Left kidney (tissue), 2 donors: ENCODE data around the gene C17orf67. TPM values are rescaled to one million over a fixed set of nuclear protein-coding genes. Genes with fewer than 3 reads are reported as not detected.

Source experiments
- DNase-seq: peaks from one replicate; pipeline ENCODE4 v3.0.0-alpha.2; 2013
- polyA plus RNA-seq: library from polyadenylated mRNA; unstranded; fragments of 120-200 nt; gene quantifications from one replicate; pipeline ENCODE4 v1.2.1, GENCODE V29; 2013; ENCODE audit not compliant: insufficient read length

C17orf67 gene
- polyA plus RNA-seq, 1 donor, result 1.6 TPM

- DNase-seq, result no peak
Observed at GRCh38 chr17:56808503-56808902, 25.2 kb downstream of the C17orf67 start.

GRCh38 chr17:56807723-56808122 lies 26.0 kb downstream of the C17orf67 start:
- no peak for DNase-seq

- DNase-seq, result no peak
Observed at GRCh38 chr17:56806949-56807348, 26.8 kb downstream of the C17orf67 start.

- DNase-seq, result no peak
Observed at GRCh38 chr17:56804454-56804853, 29.3 kb downstream of the C17orf67 start.

GRCh38 chr17:56803071-56803470 lies 30.6 kb downstream of the C17orf67 start:
- no peak for DNase-seq

- DNase-seq, result no peak
Observed at GRCh38 chr17:56801459-56802178, 32.1 kb downstream of the C17orf67 start.

GRCh38 chr17:56798916-56799315 lies 34.8 kb downstream of the C17orf67 start:
- peak; percentile 44 for DNase-seq

- DNase-seq, result no peak
Observed at GRCh38 chr17:56796536-56796935, 37.2 kb downstream of the C17orf67 start.

GRCh38 chr17:56795221-56795865 lies 38.4 kb downstream of the C17orf67 start:
- DNase-seq, result no peak

- DNase-seq, result no peak
Observed at GRCh38 chr17:56793957-56794356, 39.8 kb downstream of the C17orf67 start.

- DNase-seq, result no peak
Observed at GRCh38 chr17:56793531-56793930, 40.2 kb downstream of the C17orf67 start.

GRCh38 chr17:56792267-56792666 lies 41.5 kb downstream of the C17orf67 start:
- no peak for DNase-seq

GRCh38 chr17:56786989-56787482 lies 46.7 kb downstream of the C17orf67 start:
- DNase-seq, result no peak

GRCh38 chr17:56785997-56786680 lies 47.6 kb downstream of the C17orf67 start:
- DNase-seq, result no peak

- no peak for DNase-seq
Observed at GRCh38 chr17:56785405-56785804, 48.3 kb downstream of the C17orf67 start.

GRCh38 chr17:56782338-56782737 lies 51.4 kb downstream of the C17orf67 start:
- no peak for DNase-seq

GRCh38 chr17:56781906-56782305 lies 51.8 kb downstream of the C17orf67 start:
- no peak for DNase-seq

GRCh38 chr17:56779898-56780777 lies 53.6 kb downstream of the C17orf67 start:
- peak; percentile 55 for DNase-seq

- no peak for DNase-seq
Observed at GRCh38 chr17:56779322-56779721, 54.4 kb downstream of the C17orf67 start.

- no peak for DNase-seq
Observed at GRCh38 chr17:56778898-56779297, 54.8 kb downstream of the C17orf67 start.

- no peak for DNase-seq
Observed at GRCh38 chr17:56777859-56778258, 55.9 kb downstream of the C17orf67 start.

GRCh38 chr17:56774650-56775049 lies 59.1 kb downstream of the C17orf67 start:
- no peak for DNase-seq
